ENCODE results near the gene CREB3L4. TPM values are rescaled to one million over a fixed set of nuclear protein-coding genes. Genes with fewer than 3 reads are reported as not detected.

The CREB3L4 gene
- total and polyA plus RNA-seq, 2 of the 13 experiments (the other 11 are each of a cell fraction or from before 2014, with no cell fraction given), result 9.9 to 18.7 TPM

DNA sequence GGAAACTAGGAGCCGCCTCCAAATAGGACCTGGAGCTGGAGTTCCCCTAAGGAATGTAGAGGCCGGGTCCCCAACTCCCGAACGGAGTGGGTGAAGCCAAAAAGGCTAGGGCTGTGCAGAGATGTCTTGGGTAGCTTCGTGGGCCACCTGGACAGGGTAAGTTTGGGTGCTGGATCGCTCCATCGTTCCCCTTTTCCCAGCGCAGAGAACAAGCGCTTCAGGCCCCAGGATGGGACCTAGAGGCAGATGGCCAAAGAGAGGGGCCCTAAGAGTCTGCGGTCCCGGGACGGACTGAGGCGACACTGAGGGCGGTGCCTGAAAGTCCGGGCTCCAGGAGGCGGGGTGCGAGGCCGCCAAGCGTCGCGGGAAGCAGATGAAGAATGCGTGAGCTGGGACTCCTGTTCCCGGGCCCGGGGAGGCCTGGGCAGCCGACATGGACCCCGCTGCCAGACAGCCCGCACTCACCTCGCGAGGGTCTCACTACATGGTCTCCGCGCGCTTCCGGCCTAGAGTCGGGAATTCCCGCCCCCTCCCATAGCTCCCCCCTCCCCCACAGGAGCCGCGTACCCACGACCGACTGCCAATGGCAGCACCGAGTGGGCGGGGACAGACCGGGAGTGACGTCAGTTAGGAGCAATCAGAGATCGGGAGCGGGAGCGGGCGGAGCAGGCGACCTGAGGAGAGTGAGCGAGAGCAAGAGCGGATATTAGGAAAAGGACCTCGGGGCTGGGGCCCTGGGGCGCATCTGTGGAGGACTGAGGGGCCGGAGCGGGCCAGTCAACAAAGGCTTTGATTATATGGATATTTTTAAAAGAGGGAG is 4.5 kb upstream of the CREB3L4 start, which contains the start of gene SLC39A1 (continued):
- TF ChIP-seq, protein P1, sequence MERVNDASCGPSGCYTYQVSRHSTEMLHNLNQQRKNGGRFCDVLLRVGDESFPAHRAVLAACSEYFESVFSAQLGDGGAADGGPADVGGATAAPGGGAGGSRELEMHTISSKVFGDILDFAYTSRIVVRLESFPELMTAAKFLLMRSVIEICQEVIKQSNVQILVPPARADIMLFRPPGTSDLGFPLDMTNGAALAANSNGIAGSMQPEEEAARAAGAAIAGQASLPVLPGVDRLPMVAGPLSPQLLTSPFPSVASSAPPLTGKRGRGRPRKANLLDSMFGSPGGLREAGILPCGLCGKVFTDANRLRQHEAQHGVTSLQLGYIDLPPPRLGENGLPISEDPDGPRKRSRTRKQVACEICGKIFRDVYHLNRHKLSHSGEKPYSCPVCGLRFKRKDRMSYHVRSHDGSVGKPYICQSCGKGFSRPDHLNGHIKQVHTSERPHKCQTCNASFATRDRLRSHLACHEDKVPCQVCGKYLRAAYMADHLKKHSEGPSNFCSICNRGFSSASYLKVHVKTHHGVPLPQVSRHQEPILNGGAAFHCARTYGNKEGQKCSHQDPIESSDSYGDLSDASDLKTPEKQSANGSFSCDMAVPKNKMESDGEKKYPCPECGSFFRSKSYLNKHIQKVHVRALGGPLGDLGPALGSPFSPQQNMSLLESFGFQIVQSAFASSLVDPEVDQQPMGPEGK (CRISPR knock-in tag; IDR thresholded peaks at IDR 0.05), result peak; percentile 86
- TF ChIP-seq ATF7-NPFF (CRISPR knock-in tag; IDR thresholded peaks at IDR 0.05; ENCODE audit: low read depth) (peak; percentile 78; the same call in 1 of the 2 replicates), REPIN1 (CRISPR knock-in tag; IDR thresholded peaks at IDR 0.05; ENCODE audit: borderline replicate concordance, low read depth) (no peak), ZBTB10 (CRISPR knock-in tag; IDR thresholded peaks at IDR 0.05; ENCODE audit: borderline replicate concordance) (peak; percentile 58; the same call in 1 of the 2 replicates), HNRNPK (IDR thresholded peaks at IDR 0.05; ENCODE audit: low read depth, low read length, poor library complexity, severe bottlenecking) (no peak), IRF2 (CRISPR knock-in tag; IDR thresholded peaks at IDR 0.05) (peak; percentile 13; the same call in 1 of the 2 replicates), IKZF4 (CRISPR knock-in tag; IDR thresholded peaks at IDR 0.05; ENCODE audit: borderline replicate concordance, low read depth, not compliant biosample characterization) (no peak), TMF1 (CRISPR knock-in tag; IDR thresholded peaks at IDR 0.05; ENCODE audit: low read depth) (no peak), TCF12 (IDR thresholded peaks at IDR 0.05) (no peak), TCF12 (CRISPR knock-in tag; IDR thresholded peaks at IDR 0.05) (0 out of 2 replicates have a peak, but pooled peaks have one; percentile 49), ELF3 (CRISPR knock-in tag; IDR thresholded peaks at IDR 0.05) (peak; percentile 45; the same call in 1 of the 2 replicates), TEAD2 (CRISPR knock-in tag; IDR thresholded peaks at IDR 0.05) (no peak), ZNF572 (CRISPR knock-in tag; IDR thresholded peaks at IDR 0.05) (0 out of 2 replicates have a peak, but pooled peaks have one; percentile 33), PCBP1 (IDR thresholded peaks at IDR 0.05; ENCODE audit: borderline replicate concordance, low read depth, low read length) (peak; percentile 92), SRSF1 (optimal IDR thresholded peaks at IDR 0.05; ENCODE audit: low read depth, low read length) (peak; percentile 43)
- TF ChIP-seq, protein P2, sequence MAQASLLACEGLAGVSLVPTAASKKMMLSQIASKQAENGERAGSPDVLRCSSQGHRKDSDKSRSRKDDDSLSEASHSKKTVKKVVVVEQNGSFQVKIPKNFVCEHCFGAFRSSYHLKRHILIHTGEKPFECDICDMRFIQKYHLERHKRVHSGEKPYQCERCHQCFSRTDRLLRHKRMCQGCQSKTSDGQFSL (CRISPR knock-in tag; IDR thresholded peaks at IDR 0.05), result peak; percentile 36; the same call in 1 of the 2 replicates
- TF ChIP-seq, protein P3, sequence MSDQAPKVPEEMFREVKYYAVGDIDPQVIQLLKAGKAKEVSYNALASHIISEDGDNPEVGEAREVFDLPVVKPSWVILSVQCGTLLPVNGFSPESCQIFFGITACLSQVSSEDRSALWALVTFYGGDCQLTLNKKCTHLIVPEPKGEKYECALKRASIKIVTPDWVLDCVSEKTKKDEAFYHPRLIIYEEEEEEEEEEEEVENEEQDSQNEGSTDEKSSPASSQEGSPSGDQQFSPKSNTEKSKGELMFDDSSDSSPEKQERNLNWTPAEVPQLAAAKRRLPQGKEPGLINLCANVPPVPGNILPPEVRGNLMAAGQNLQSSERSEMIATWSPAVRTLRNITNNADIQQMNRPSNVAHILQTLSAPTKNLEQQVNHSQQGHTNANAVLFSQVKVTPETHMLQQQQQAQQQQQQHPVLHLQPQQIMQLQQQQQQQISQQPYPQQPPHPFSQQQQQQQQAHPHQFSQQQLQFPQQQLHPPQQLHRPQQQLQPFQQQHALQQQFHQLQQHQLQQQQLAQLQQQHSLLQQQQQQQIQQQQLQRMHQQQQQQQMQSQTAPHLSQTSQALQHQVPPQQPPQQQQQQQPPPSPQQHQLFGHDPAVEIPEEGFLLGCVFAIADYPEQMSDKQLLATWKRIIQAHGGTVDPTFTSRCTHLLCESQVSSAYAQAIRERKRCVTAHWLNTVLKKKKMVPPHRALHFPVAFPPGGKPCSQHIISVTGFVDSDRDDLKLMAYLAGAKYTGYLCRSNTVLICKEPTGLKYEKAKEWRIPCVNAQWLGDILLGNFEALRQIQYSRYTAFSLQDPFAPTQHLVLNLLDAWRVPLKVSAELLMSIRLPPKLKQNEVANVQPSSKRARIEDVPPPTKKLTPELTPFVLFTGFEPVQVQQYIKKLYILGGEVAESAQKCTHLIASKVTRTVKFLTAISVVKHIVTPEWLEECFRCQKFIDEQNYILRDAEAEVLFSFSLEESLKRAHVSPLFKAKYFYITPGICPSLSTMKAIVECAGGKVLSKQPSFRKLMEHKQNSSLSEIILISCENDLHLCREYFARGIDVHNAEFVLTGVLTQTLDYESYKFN (CRISPR knock-in tag; conservative IDR thresholded peaks at IDR 0.05), result peak; percentile 17; the same call in 1 of the 2 replicates
- TF ChIP-seq, protein P4, sequence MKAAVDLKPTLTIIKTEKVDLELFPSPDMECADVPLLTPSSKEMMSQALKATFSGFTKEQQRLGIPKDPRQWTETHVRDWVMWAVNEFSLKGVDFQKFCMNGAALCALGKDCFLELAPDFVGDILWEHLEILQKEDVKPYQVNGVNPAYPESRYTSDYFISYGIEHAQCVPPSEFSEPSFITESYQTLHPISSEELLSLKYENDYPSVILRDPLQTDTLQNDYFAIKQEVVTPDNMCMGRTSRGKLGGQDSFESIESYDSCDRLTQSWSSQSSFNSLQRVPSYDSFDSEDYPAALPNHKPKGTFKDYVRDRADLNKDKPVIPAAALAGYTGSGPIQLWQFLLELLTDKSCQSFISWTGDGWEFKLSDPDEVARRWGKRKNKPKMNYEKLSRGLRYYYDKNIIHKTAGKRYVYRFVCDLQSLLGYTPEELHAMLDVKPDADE (CRISPR knock-in tag; IDR thresholded peaks at IDR 0.05), result no peak

Measured in HepG2 (cell line).